KOPT-K1 (cell line): Measurements from ENCODE around the gene ANKRD18B.
"Not testable (repeated sequence)": the region's sequence is repeated elsewhere in the genome, so short reads cannot be mapped to it uniquely, and the experiment has no call there.

Experiments used
- H3K27ac ChIP-seq: fragments of 200-600 bp; sonication (generic); 2 replicates; pipeline ENCODE4 v1.5.1; 2016; ENCODE audit warnings: antibody characterized with exemption, mild to moderate bottlenecking, low read depth, low read length; ENCODE audit not compliant: poor library complexity, severe bottlenecking
- H3K36me3 ChIP-seq: fragments of 200-600 bp; sonication (generic); 2 replicates; pipeline ENCODE4 v1.5.1; 2017; ENCODE audit warnings: antibody characterized with exemption, mild to moderate bottlenecking, low read length, moderate library complexity; ENCODE audit not compliant: insufficient read depth
- H3K9me3 ChIP-seq: fragments of 200-600 bp; sonication (generic); 2 replicates; pipeline ENCODE4 v1.5.1; 2017; ENCODE audit warnings: antibody characterized with exemption, low read length, mild to moderate bottlenecking; ENCODE audit not compliant: insufficient read depth, poor library complexity, severe bottlenecking

Gene ANKRD18B

GRCh38 chr9:33614001-33614687 lies 90.1 kb downstream of the ANKRD18B start:
- peaks cover 13% of the 10 kb centered on the region for H3K9me3 ChIP-seq
- H3K27ac ChIP-seq: no peak overlapping the region

GRCh38 chr9:33618370-33618769 lies 94.3 kb downstream of the ANKRD18B start:
- H3K27ac ChIP-seq, H3K9me3 ChIP-seq, H3K36me3 ChIP-seq: not testable (repeated sequence)

More at GRCh38 chr9:33614001-33614687, 90.1 kb downstream of the ANKRD18B start:
- H3K36me3 ChIP-seq: no peaks in the 10 kb centered on the region

DNA sequence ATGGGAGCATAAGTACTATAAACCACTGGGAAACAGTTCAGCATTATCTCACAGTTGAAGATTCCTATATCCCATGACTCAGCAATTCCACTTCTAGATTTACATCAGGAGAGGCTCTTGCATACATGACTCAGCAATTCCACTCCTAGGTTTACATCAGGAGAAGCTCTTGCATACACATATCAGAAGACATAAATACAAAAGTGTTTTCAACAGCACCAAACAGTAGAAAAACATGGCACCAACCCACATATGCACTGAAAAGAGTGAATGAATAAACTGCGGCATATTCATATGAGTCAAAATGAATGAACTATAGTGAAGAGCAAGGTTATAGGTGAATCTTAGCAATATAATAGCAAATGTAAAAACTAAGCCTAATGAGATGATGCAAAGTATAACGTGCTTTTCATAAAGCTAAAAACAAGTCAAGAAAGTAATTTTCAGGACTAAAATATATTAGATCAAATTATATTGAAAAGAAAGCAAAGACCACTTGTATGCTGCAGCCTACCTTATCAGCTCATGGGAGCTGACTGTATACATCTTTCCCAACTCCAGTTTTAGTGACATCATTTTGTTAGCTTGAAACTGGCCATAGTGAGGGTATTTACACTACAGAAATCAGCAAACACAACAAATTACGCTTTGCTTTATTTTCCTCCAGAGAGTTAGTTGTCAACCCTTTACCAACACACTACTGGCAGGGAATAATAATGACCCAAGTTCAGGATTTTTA lies 95.8 kb downstream of the ANKRD18B start:
- no peak overlapping the region for H3K27ac ChIP-seq
- H3K36me3 ChIP-seq: no peaks in the 10 kb centered on the region
- no peaks in the 10 kb centered on the region for H3K9me3 ChIP-seq

GRCh38 chr9:33620738-33621439 lies 96.8 kb downstream of the ANKRD18B start:
- H3K9me3 ChIP-seq: no peaks in the 10 kb centered on the region
- no peak overlapping the region for H3K27ac ChIP-seq
- no peaks in the 10 kb centered on the region for H3K36me3 ChIP-seq
